Activated T-cell treated with anti-CD3 and anti-CD28 coated beads, Interleukin-2, amount 50 U/mL, for 48 hours (primary cell): ENCODE data around the gene STYXL1.

Experiments used
- DNase-seq, 2 experiments: peaks; one replicate each; pipeline ENCODE4 v3.0.0-alpha.2; 2020

STYXL1 gene

DNA sequence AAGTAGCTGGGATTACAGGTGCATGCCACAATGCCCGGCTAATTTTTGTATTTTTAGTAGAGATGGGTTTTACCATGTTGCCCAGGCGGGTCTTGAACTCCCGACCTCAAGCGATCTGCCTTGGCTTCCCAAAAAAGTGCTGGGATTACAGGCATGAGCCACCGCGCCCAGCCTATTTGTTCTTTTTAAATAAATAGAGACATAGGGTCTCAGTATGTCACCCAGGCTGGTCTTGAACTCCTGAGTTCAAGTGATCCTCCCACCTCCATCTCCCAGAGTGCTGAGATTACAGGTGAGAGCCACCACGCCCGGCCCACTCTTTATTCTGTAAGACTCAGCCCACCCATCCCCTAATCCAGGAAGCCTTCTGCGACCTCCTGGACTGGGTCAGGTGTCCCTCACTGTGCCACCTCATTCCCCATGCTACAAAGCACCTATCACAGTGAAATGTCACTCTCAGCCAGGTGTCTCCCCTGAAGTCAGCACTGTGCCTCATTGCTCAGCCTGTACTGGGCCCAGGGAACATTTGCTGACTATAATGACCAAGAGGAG is 56.2 kb downstream of the STYXL1 start:
- DNase-seq: no peak

DNA sequence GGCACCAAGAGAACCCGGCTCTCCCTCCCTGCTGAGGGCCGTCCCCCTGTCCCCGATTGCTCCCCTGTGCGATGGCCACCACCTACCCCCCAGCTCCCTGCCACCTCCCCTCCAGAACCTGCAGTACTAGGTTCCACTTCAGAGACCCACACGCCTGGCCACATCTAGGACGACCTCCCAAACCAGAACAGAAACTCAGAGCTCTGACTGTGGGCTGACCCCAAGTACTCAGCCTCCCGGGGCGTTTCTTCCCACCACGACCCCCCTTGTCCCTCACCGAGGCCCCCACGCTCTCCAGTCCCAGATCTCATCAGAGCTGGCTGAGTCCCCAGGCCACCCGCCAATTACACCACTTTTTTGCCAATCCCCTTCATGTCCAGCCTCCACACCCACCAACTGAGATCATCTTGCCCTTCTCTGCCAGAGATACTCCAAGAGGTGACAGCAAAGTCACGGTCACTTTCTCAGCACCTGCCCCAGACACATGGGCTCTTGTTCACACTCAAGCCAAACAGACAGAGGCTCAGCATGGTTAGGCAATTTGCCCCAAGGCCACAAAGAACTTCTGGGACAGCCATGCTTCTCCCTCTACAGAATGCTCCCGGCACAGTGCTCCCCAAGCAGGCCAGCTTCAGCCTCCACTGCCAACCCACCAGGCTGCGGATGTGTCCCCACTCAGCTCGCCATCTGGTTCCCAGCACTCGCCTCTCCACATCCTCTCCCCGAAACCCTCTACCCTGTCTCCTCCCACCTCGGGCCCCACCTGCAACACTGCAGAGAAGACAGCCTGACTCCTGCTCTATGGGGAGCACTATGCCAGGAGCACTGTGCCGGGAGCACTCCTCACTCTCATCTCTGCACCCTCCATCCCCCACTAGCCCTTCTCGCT is 58.1 kb downstream of the STYXL1 start:
- DNase-seq: no peak

DNA sequence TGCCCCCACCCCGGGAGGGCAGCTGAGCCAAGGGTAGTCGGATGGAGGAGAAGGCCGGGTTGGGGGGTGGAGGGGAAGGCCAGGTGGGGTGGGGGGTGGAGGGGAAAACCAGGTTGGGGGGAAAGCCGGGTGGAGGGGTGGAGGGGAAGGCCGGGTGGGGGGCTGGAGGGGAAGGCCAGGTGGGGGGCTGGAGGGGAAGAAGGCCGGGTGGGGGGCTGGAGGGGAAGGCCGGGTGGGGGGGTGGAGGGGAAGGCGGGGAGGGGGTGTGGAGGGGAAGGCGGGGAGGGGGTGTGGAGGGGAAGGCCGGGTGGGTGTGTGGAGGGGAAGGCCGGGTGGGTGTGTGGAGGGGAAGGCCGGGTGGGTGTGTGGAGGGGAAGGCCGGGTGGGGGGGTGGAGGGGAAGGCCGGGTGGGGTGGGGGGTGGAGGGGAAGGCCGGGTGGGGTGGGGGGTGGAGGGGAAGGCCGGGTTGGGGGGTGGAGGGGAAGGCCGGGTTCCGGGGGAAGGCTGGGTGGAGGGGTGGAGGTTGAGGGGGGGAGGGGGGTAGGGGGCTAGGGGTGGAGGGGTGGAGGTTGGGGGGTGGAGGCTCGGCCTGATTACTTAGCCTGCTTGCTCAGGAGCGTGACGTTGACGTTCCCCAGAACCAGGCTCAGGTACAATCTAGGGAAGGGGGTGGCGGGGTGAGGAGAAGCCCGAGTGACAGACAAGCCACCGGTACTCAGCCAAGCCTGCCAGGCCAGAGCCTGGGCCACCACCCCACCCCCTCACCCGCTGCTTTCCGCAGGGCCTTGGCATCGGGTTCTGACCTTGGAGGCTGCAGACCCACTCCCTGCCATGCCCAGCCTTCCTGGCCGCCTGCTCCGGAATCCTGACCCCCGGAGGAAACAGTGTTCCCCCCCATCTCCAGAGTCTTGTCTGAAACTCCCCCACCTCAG is 59.0 kb downstream of the STYXL1 start:
- DNase-seq: no peak

DNA sequence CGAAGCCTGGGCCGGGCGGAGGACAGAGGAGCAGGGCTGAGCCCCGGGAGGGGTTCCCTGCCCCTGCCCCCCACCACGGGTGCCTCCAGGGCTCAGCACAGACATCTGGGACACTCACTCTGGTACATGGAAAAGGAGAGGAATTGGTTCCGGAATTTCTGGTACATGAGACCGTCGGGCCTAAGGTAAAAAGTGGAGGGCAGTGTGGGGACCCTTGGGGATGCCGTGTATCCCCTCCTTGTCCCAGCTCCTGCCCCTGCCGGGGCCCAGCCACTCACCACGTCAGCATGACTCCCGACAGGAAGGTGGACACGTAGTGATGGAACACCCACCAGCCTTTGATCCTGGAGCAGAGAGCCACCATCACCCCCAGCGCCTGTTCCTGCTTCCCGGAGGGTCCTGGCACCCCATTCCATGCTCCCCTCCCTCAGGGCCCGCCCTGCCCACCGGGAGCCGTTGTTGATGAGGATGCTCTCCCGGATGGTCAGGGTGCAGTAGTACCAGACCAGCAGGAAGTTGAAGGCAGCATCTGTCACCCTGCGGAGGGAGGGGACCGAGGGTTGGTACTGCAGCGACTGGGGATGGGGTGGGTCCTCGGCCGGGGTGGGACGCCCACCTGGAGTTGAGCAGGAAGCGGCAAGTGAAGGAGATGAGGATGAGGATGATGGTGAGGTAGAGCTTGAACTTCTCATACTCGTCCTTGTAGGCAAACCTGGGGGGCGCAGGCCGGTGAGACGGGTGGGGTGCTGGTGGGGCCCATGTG is 59.8 kb downstream of the STYXL1 start:
- DNase-seq: no peak

DNA sequence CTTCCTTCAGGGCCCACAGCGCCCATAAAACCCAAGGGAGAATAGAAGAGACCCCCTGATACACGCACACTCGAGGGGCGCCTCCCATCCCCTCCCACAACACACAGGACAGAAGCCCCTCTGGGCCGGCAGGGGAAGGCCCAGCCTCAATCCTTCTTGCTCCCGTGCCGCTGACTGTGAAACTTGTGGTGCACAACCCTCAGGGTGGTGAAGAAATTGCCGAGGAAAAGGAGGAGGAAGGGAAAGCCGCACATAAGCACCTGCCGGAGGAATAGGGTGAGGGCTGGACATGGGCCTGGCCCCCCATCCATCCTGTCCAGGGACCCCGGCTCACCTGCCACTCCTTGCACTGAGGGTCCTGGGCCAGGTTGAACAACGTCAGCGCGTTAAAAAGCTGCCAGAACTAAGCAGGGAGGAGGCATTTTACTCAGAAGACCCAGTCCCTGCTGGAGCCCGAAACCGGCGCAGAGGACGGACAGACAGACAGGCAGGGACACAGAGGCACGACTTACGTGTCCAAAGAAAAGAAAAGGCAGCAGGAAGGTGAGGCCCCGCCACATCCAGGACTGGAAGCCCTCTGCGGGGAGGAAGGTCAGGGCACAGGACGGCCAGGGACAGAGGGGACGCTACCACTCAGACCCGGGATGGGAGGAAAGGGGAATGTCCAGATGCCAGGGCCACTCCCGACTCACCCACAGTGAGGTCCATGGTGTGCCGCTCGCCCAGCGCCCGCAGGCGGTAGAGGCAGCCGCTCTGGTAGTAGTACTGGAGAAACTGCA is 60.6 kb downstream of the STYXL1 start:
- DNase-seq: no peak

DNA sequence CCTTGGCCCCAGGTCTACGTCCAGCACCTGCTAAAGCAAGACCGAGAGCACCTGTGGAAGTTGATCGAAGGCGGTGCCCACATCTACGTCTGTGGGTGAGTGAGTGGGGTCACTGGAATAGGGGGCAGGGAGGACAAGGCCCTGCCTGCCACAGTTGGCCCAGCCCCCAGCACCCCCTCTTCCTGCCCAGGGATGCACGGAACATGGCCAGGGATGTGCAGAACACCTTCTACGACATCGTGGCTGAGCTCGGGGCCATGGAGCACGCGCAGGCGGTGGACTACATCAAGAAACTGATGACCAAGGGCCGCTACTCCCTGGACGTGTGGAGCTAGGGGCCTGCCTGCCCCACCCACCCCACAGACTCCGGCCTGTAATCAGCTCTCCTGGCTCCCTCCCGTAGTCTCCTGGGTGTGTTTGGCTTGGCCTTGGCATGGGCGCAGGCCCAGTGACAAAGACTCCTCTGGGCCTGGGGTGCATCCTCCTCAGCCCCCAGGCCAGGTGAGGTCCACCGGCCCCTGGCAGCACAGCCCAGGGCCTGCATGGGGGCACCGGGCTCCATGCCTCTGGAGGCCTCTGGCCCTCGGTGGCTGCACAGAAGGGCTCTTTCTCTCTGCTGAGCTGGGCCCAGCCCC is 61.5 kb downstream of the STYXL1 start:
- no peak for DNase-seq

DNA sequence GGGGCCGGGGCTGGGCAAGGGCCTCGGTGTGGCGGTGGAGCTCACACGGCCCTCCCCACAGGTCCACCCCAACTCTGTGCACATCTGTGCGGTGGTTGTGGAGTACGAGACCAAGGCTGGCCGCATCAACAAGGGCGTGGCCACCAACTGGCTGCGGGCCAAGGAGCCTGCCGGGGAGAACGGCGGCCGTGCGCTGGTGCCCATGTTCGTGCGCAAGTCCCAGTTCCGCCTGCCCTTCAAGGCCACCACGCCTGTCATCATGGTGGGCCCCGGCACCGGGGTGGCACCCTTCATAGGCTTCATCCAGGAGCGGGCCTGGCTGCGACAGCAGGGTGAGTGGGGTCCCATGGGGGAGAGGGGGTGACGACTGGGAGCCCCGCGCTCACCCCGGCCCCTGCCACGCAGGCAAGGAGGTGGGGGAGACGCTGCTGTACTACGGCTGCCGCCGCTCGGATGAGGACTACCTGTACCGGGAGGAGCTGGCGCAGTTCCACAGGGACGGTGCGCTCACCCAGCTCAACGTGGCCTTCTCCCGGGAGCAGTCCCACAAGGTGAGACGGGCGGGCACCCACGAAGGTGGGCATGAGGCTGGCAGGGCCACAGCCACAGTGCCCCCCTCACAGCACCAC is 62.2 kb downstream of the STYXL1 start:
- no peak for DNase-seq

DNA sequence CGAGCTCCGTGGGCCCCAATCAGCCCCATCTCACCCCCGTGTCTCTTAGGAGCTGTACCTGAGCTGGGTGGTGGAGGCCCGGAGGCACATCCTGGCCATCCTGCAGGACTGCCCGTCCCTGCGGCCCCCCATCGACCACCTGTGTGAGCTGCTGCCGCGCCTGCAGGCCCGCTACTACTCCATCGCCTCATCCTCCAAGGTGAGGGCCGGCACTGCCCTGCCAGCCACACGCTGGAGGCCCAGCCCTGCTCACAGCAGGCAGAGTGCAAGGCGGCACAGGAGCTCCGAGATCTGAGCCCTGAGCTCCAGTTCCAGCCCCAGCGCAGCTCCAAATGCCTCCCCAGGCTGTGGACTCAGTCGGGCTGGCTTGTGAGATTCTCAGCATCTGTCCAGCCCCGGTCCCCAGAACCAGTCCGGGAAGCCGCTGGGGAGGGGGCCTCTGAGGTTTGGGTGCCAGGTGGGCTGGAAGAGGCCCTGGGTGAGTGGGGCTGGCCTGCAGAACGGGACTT is 62.7 kb downstream of the STYXL1 start:
- no peak for DNase-seq

DNA sequence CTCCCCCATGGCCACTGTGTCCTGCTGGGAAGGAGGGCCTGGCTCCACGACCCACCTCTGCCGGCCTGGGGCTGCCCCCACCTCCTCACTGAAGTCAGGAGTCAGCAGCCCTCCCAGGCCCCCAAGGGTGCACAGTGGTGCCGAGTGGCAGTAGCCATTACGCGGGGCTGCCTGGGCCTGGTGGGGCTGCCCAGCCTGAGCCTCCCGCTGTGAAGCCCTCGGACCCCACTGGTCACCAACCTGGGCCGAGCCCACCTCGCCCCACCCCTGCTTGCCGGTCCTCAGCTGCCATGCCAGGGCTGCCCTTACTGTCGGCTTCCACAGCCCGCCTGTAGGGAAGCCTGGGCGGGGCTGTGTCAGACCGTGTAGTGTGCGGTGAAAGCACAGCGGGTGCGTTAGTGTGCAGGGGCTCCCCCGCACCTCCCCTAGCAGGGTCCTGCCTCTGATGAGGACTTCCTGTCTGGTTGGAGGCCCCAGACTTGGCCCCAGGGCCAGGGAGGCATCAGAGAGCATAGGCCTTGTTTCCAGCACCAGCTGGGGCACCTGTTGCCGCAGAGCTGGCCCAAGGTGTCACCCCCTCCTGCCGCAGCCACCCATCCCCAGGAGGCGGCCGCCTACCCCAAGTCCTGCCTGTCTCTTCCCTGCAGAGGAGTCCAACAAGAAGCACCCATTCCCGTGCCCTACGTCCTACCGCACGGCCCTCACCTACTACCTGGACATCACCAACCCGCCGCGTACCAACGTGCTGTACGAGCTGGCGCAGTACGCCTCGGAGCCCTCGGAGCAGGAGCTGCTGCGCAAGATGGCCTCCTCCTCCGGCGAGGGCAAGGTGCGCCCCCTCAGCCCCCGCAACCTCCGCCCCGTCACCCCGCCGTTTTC is 63.4 kb downstream of the STYXL1 start:
- no peak for DNase-seq

DNA sequence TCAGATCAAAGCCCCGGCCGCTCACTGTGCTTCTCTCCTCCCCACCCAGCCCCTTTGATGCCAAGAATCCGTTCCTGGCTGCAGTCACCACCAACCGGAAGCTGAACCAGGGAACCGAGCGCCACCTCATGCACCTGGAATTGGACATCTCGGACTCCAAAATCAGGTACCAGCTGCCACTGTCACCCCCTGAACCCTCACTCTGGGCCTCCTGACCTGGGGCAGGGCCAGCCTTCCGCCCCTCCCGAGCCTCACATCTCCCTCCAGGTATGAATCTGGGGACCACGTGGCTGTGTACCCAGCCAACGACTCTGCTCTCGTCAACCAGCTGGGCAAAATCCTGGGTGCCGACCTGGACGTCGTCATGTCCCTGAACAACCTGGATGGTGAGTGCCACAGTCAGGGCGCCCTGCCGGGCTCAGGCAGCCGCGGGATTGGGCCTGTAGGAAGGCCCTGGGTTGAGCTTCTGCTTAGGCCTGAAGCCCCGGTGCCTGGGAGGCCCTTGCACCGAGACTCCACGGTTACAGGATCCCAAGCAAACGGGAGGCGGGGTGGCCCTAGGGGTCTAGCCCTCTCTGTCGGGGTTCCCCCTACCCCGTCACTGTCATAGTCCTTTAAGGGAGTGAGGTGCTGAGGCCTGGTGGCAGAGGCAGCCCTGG is 64.2 kb downstream of the STYXL1 start:
- DNase-seq: no peak

DNA sequence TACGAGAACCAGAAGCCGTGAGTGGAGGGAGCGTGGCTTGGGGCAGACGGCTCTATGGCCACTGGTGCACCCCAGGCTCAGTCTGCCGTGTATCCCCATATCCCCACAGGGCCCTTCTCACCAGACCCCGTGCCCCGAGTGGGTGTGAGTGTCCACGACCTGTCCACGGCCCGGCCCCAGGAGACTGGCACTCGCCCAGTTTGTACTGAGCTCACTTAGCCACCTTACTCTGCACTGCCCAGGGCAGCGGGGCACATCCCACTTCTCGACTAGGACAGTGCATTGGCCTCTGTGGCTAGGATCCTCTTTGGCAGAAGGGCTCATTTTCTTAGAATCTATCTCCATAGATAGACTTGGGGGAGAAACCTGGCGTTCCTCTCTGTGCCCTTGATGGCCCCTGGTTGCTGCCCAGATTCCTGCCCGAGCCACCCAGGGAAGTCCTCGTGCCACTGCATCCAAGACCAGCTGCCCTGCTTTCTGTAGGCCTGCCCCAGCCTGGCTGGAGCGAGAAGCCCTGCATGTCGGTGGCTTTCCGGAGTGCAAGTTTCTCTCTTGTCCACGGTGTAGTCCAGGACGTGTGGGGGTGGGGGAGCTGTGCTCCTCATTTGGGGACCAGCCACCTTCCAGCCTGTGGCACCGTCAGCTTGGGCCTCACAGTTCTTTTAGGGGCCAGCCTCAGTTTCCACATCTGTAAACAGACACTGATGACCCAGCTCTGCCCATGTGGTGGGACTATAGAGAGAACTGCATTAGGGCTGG is 65.3 kb downstream of the STYXL1 start:
- DNase-seq: no peak

DNA sequence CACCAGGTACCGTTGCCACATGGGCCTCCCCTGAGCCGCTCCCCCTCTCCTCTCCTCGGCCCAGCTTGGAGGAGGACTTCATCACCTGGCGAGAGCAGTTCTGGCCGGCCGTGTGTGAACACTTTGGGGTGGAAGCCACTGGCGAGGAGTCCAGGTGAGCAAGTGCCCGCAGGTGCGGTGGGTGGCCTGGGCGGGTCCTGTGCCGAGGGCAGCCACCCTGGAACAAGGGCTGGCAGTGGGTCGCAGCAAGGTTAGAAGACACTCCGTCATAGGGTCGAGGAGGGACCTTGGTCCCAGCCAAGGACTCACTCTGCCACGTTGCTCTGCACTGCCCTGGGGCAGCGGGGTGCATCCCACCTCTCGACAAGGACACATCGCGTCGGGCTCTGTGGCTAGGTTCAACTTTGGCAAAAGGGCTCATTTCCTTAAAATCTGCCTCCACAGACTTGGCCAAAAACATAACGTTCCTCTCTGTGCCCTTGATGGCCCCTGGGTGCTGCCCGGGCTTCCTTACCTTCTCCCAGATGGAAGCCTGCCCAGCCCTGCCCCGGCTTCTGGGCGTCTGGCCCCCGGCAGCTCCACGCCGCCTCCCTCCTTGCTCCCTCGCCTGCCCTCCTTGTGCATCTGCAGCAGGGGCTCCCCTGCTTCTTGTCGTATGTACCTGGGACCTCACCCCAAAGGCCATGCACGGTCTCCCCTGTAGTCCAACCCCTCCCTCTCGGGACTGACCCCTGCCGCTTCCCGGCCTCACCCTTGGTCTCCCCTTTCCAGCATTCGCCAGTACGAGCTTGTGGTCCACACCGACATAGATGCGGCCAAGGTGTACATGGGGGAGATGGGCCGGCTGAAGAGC is 66.1 kb downstream of the STYXL1 start:
- DNase-seq: no peak

DNA sequence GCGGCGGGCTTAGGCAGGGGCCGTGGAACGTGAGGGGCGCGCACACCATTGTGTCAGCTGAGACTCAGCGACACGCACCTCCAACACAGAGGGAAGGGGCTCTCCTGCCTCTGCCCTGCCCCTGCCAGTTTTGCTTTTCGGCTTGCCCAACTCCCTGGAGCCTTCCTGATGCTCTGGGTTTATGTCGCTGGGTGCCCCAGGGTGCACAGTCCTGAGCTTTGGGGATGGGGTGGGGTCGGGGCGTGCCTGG is 66.7 kb downstream of the STYXL1 start:
- DNase-seq: no peak

DNA sequence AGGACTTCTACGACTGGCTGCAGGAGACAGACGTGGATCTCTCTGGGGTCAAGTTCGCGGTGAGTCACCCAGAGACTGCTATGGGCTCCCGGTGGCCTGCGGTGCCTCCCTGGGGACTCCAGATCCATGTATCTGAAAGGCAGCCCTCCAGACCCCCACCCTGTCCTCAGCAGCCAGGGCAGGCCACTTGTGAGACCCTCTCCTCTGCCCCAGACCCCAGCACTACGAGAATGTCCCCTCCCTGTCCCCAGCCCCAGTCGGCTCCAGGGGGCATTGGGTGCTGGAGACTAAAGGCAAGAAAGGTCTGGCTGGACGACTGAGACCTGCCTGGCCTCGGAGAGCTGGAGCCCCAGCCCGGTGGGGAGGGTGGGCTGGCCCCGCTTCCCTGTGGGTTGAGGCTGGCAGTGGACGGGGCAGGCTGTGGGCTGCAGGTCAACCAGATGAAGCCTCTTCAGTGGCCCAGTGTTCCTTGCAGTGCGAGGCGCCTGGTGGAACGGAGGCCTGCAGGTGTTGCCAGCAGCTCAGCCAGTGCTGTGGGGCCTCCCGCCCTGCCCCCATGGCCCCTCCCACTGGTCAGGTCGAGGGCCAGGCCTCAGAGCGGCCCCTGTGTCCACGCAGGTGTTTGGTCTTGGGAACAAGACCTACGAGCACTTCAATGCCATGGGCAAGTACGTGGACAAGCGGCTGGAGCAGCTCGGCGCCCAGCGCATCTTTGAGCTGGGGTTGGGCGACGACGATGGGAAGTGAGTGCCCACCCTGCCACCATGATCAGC is 67.2 kb downstream of the STYXL1 start:
- no peak for DNase-seq

DNA sequence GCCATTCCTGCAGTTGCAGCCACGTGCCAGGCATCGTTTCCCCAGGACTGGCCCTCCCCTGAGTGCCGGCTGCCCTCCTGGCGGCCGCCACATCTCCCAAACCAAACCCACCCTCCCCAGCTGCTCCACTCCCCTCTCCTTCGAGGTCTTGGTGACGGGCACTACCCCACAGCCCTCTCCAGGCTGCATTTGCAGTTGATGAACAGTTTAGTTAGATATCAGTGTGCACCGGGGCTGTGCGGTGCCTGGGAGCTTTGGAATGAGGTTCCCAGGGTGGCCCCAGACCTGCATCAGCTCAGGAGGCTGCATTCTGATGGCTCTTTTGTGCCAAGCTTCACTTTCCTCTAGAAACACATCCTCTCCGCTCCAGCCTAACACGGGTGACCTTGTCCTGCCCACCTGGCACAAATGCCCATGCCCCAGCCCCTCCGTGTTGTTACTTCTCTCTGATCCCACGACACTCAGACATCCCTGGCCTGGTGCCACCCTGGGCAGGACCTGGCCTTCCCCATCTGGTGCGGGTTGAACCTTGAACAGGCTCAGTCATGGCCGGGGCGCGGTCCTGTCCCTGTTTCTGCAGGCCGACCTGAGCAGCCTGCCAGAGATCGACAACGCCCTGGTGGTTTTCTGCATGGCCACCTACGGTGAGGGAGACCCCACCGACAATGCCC is 67.9 kb downstream of the STYXL1 start:
- DNase-seq: no peak

DNA sequence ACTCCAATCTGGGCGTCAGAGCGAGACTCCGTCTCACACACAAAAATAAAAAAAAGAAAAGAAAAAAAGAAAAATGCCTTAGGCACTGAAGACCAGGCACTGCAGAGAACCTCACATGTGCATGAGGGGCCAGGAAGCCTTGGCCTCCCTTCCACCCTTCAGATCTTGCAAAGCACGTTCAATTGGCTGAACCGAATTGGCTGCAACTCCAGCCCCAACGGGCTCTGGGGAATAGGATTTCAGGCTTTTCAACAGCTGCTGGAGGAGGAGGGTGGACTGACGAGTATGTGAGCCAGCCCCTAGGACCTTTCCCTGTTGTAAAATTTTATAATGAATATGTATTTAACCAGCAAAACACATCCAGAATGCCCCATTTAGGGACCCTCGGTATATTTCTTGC is 70.1 kb downstream of the STYXL1 start:
- DNase-seq: no peak
